ENCODE measurements around the gene TSSK2.

TSSK2 gene

GRCh38 chr22:19094393-19094997 is 36.6 kb upstream of the TSSK2 start:
- Histone ChIP-seq H3K4me3 (ENCODE audit: low read depth, low read length) (no peak overlapping the region), H3K4me1 (no peaks in the 10 kb centered on the region), H3K9me3 (no peaks in the 10 kb centered on the region), H3K27me3 (no peaks in the 10 kb centered on the region), H3K36me3 (0 out of 2 replicates have a peak, but pooled peaks cover 6% of the 10 kb centered on the region)
- DNase-seq: no peak
- no peak for TF ChIP-seq CTCF (IDR thresholded peaks at IDR 0.05; ENCODE audit: low read depth, low read length)

- H3K36me3 ChIP-seq: peaks cover 6% of the 10 kb centered on the region; the same call in 1 of the 2 replicates
- H3K4me3 ChIP-seq (ENCODE audit: low read depth, low read length): no peak overlapping the region
- no peak for TF ChIP-seq CTCF (IDR thresholded peaks at IDR 0.05; ENCODE audit: low read depth, low read length)
- no peaks in the 10 kb centered on the region for H3K27me3 ChIP-seq
- no peak for DNase-seq
- no peaks in the 10 kb centered on the region for H3K9me3 ChIP-seq
- H3K4me1 ChIP-seq: no peaks in the 10 kb centered on the region
Measured at GRCh38 chr22:19096555-19096954, 34.6 kb upstream of the TSSK2 start.

- Histone ChIP-seq H3K4me3 (ENCODE audit: low read depth, low read length) (no peak overlapping the region), H3K4me1 (no peaks in the 10 kb centered on the region), H3K27me3 (no peaks in the 10 kb centered on the region), H3K36me3 (peaks cover 6% of the 10 kb centered on the region; the same call in 1 of the 2 replicates), H3K9me3 (no peaks in the 10 kb centered on the region)
- no peak for TF ChIP-seq CTCF (IDR thresholded peaks at IDR 0.05; ENCODE audit: low read depth, low read length)
- DNase-seq: no peak
Measured at GRCh38 chr22:19097518-19097917, 33.6 kb upstream of the TSSK2 start.

GRCh38 chr22:19098157-19098556 is 33.0 kb upstream of the TSSK2 start:
- Histone ChIP-seq H3K4me1 (no peaks in the 10 kb centered on the region), H3K4me3 (ENCODE audit: low read depth, low read length) (no peak overlapping the region), H3K36me3 (peaks cover 6% of the 10 kb centered on the region; the same call in 1 of the 2 replicates), H3K27me3 (no peaks in the 10 kb centered on the region), H3K9me3 (no peaks in the 10 kb centered on the region)
- no peak for TF ChIP-seq CTCF (IDR thresholded peaks at IDR 0.05; ENCODE audit: low read depth, low read length)
- no peak for DNase-seq

- H3K36me3 ChIP-seq: peaks cover 3% of the 10 kb centered on the region; the same call in 1 of the 2 replicates
- no peak overlapping the region for H3K4me3 ChIP-seq (ENCODE audit: low read depth, low read length)
- no peaks in the 10 kb centered on the region for H3K9me3 ChIP-seq
- no peak for DNase-seq
- H3K4me1 ChIP-seq: no peaks in the 10 kb centered on the region
- no peak for TF ChIP-seq CTCF (IDR thresholded peaks at IDR 0.05; ENCODE audit: low read depth, low read length)
- H3K27me3 ChIP-seq: no peaks in the 10 kb centered on the region
Measured at GRCh38 chr22:19103880-19104821, 27.0 kb upstream of the TSSK2 start.

- no peak for TF ChIP-seq CTCF (IDR thresholded peaks at IDR 0.05; ENCODE audit: low read depth, low read length)
- Histone ChIP-seq H3K4me1 (no peaks in the 10 kb centered on the region), H3K27me3 (no peaks in the 10 kb centered on the region), H3K4me3 (ENCODE audit: low read depth, low read length) (no peak overlapping the region), H3K9me3 (no peaks in the 10 kb centered on the region), H3K36me3 (peaks cover 3% of the 10 kb centered on the region; the same call in 1 of the 2 replicates)
- DNase-seq: no peak
Measured at GRCh38 chr22:19105456-19105855, 25.7 kb upstream of the TSSK2 start.

Measured in BE2C (cell line).